SK-N-MC (cell line): ENCODE measurements around the gene AMZ1.
"Not testable (repeated sequence)": the region's sequence is repeated elsewhere in the genome, so short reads cannot be mapped to it uniquely, and the experiment has no call there.

Experiments used
- DNase-seq: peaks from one replicate; pipeline ENCODE4 v3.0.0-alpha.2; 2011; ENCODE audit warnings: low read depth, low spot score
- H3K27ac ChIP-seq: fragments of 200-600 bp; sonication (generic); 2 replicates; pipeline ENCODE4 v1.5.1; 2016; ENCODE audit warnings: mixed run types
- H3K36me3 ChIP-seq: fragments of 200-600 bp; sonication (generic); 2 replicates; pipeline ENCODE4 v1.6.1; 2017; ENCODE audit warnings: antibody characterized with exemption, low read length, mixed read lengths; ENCODE audit not compliant: insufficient read depth
- H3K4me3 ChIP-seq: fragments of 200-600 bp; sonication (generic); 2 replicates; pipeline ENCODE4 v1.5.1; 2016
- H3K9ac ChIP-seq: fragments of 200-600 bp; sonication (generic); 2 replicates; pipeline ENCODE4 v1.8.0; 2017; ENCODE audit warnings: mixed run types, mixed read lengths; ENCODE audit not compliant: insufficient read length
- H3K9me3 ChIP-seq: fragments of 200-600 bp; sonication (generic); 2 replicates; pipeline ENCODE4 v1.6.1; 2017; ENCODE audit warnings: low read depth, mild to moderate bottlenecking, antibody characterized with exemption, low read length, moderate library complexity, mixed read lengths
- EZH2 ChIP-seq: fragments of 200-600 bp; sonication (generic); IDR thresholded peaks from one replicate; pipeline ENCODE4 v1.6.1; 2017; ENCODE audit warnings: antibody characterized with exemption
- FOXP2 ChIP-seq: optimal IDR thresholded peaks from 2 replicates; pipeline ENCODE3; 2011; ENCODE audit warnings: mild to moderate bottlenecking, moderate library complexity; ENCODE audit not compliant: insufficient read depth; ENCODE audit errors: extremely low read length, control extremely low read depth
- POLR2AphosphoS5 ChIP-seq: IDR thresholded peaks from 2 replicates; pipeline ENCODE4 v1.6.1; 2012; ENCODE audit warnings: mild to moderate bottlenecking, low read depth, low read length, borderline replicate concordance

AMZ1 gene

DNA sequence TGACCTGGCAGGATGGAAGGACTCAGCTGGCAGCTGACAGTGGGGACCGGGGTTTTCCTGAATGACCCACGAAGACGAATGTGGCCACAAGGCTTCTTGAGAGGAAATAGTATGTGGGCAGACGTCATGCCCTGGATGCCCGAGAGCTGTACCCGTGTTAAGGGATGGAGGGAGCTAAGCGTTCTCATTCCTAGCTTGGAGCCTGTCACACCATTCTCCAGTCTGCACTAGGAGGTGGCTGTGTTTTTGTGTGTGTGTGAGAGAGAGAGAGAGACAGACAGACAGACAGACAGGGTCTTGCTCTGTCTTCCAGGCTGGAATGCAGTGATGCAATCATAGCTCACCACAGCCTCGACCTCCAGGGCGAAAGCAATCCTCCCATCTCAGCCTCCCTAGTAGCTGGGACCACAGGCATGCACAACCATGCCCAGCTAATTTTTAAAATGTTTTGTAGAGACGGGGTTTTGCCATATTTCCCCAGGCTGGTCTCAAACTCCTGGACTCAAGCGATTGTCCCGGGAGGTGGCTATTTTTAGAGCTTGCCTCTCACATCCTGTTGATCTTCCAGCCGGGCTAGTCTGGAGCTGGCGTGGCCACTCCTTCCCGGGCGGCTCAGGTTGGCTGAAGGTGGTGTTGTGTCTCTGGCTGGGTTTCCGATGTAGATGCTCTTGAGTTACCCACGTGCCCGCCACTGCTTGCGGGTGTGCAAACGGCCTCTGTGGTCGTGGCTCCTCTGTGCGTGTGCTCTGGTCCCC lies 2.1 kb downstream of the AMZ1 start:
- no peak overlapping the region for H3K9ac ChIP-seq
- no peak for DNase-seq

DNA sequence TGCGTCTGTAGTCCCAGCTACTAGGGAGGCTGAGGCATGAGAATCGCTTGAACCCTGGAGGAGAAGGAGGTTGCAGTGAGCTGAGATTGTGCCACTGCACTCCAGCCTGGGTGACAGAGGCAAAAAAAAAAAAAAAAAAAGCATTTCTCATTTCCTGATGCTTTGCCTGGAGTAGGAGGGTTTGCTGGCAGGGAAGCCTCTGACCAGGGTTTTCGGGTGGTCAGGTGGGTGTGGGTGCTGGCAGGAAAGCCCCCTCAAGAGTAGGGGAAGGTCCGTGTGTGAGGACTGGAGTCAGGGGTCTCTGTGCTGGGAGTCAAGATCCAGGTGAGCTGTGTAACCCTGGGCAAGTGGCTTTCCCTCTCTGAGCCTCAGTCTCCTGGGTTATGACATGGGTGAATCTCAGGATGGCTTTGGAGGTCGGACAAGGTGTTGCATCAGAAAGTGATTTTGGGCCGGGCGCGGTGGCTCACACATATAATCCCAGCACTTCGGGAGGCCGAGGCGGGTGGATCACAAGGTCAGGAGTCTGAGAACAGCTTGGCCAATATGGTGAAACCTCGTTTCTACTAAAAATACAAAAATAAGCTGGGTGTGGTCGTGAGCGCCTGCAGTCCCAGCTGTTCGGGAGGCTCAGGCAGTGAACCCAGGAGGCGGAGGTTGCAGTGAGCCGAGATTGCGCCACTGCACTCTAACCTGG lies 3.2 kb downstream of the AMZ1 start:
- Histone ChIP-seq H3K9ac (no peak overlapping the region), H3K27ac (no peak overlapping the region), H3K9me3 (no peaks in the 10 kb centered on the region), H3K4me3 (no peak overlapping the region), H3K36me3 (no peaks in the 10 kb centered on the region)
- no peak for TF ChIP-seq POLR2AphosphoS5
- TF ChIP-seq EZH2, result no peak
- TF ChIP-seq FOXP2, result no peak
- DNase-seq, result no peak

More for the DNA sequence above, 2.1 kb downstream of the AMZ1 start:
- no peak for TF ChIP-seq EZH2
- no peak for TF ChIP-seq FOXP2
- no peak for TF ChIP-seq POLR2AphosphoS5
- H3K4me3 ChIP-seq, result no peak overlapping the region
- no peaks in the 10 kb centered on the region for H3K36me3 ChIP-seq
- no peak overlapping the region for H3K27ac ChIP-seq
- no peaks in the 10 kb centered on the region for H3K9me3 ChIP-seq

DNA sequence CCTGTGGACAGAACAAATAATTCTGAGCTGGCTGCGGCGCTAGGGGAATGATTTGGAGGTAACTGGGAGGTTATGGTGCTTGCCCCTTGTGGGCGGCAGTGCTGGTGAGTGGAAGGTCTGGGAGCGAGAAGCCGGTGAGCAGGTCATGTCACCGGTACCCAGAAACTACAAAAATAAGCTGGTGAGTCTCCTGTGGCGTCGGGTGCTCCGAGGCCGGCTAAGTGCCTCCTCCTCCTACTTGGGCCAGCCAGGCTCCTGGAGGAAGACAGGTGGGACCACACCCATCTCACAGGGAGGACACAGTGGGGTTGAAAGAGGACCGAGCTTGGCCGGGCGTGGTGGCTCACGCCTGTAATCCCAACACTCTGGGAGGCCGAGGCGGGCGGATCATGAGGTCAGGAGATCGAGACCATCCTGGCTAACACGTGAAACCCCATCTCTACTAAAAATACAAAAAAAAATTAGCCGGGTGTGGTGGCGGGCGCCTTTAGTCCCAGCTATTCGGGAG lies 4.0 kb downstream of the AMZ1 start:
- H3K27ac ChIP-seq, DNase-seq, H3K9me3 ChIP-seq, H3K36me3 ChIP-seq, H3K9ac ChIP-seq, H3K4me3 ChIP-seq: not testable (repeated sequence)

DNA sequence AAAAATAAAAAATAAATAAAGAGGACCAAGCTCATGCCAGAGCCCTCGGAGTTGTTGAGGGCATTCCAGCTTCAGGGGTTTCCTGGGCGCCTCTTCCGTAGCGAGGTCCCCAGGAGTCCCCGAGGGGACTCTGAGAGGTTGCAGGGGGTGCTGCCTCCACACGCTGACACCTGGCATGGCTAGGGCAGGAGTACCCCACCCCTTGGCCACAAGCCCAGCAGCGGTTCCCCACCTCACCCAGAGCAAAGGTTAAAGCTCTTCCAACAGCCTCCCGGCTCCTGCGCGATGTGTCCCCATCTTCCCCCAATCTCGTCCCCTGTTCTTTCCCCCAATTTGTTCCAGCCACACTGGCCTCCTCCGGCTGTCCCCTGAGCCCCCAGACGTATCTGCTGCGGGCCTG lies 4.5 kb downstream of the AMZ1 start:
- no peak overlapping the region for H3K9ac ChIP-seq
- TF ChIP-seq FOXP2 (no peak), POLR2AphosphoS5 (no peak), EZH2 (no peak)
- no peak for DNase-seq

DNA sequence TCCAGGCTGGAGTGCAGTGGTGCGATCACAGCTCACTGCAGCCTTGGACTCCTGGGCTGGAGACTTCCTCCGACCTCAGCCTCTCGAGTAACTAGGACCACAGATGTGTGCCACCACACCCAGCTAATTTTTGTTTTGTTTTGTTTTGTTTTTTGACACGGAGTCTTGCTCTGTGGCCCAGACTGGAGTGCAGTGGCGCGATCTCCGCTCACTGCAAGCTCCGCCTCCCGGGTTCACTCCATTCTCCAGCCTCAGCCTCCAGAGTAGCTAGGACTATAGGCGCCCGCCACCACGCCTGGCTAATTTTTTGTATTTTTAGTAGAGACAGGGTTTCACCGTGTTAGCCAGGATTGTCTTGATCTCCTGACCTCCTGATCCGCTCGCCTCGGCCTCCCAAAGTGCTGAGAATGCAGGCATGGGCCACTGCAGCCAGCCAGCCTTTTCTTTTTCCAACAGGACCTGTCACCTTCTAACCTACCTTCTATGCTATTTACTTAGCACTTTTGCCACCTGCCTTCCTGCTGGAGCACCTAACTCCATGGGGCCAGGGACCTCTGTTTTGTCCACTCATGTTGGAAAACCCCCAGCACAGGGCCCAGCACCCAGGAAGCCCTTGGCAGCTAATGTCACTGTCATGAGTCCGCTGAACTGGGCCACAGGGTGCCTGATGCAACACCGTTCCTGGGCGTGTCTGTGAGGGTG lies 5.6 kb downstream of the AMZ1 start:
- not testable (repeated sequence) for H3K27ac ChIP-seq, H3K9me3 ChIP-seq, H3K4me3 ChIP-seq, DNase-seq, H3K36me3 ChIP-seq, H3K9ac ChIP-seq

More for the DNA sequence above, 4.5 kb downstream of the AMZ1 start:
- H3K9me3 ChIP-seq, result no peaks in the 10 kb centered on the region
- H3K36me3 ChIP-seq, result no peaks in the 10 kb centered on the region
- H3K27ac ChIP-seq, result no peak overlapping the region
- no peak overlapping the region for H3K4me3 ChIP-seq

DNA sequence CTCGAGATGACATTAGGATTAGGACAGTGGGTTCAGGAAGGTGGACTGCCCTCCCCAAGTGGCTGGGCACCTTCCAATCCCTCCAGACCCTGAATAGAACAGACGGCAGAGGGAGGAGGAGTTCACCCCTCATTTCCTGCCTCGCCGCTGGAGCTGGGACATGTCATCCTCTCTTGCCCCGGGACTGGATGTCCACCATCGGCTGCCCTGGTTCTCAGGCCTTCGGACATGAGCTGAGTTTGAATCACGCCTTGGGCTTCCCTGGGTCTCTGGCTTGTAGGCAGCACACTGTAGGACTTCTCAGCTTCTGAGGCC lies 6.1 kb downstream of the AMZ1 start:
- H3K27ac ChIP-seq, H3K4me3 ChIP-seq, H3K36me3 ChIP-seq, H3K9me3 ChIP-seq, H3K9ac ChIP-seq, DNase-seq: not testable (repeated sequence)

DNA sequence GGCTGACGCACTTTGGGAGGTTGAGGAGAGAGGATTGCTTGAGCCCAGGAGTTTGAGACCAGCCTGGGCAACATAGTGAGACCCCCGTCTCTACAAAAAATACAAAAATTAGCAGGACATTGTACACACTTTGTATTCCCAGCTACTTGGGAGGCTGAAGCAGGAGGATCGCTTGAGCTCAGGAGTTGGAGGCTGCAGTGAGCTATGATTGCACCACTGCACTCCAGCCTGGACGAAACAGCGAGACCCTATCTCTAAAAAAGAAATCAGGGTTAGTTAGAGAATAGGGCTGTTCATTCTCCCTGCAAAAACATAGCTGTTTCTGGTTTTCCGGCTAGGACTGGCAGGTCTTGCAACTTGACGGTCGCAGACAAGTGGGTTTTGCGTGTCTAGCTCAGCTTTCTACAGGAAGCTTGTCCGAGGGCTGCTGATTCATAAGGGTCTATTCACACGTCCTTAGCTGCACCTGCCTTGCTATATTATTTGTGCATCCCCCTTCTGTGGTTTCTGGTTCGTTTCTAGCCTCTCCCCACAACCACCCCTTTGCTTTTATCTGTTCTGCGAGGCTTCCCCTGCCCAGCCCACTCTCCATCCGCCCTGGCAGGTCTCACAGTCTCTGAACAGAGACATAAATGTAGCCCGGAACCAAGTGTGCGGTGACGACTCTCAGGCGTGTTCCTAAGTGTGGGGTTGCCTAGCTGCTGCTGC lies 10.7 kb downstream of the AMZ1 start:
- DNase-seq, result no peak
- no peak for TF ChIP-seq FOXP2
- TF ChIP-seq EZH2, result no peak
- TF ChIP-seq POLR2AphosphoS5, result no peak
- no peaks in the 10 kb centered on the region for H3K9me3 ChIP-seq

DNA sequence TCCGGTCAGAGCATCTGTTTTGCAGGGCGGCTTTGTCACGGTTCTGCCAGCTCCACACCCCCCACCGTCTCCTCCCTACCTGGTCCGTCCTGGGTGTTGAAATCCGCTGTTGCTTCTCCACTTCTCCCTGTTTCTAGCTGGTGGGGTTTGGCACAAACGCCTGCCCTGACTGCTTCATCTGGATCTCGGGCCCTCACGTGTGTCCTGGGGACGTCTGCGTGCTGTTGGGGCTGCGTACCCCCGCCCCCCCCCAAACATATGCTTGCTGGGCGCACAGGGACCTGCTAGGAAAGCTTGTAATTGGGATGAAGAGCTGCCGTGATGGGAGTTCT lies 11.3 kb downstream of the AMZ1 start:
- H3K9me3 ChIP-seq, result no peaks in the 10 kb centered on the region
- H3K27ac ChIP-seq, result no peak overlapping the region
- no peak for DNase-seq
- no peaks in the 10 kb centered on the region for H3K36me3 ChIP-seq
- TF ChIP-seq POLR2AphosphoS5, result no peak
- no peak for TF ChIP-seq FOXP2
- no peak for TF ChIP-seq EZH2
- H3K9ac ChIP-seq, result no peak overlapping the region
- H3K4me3 ChIP-seq, result no peak overlapping the region

More for the DNA sequence above, 10.7 kb downstream of the AMZ1 start:
- Histone ChIP-seq H3K36me3 (no peaks in the 10 kb centered on the region), H3K27ac (no peak overlapping the region), H3K4me3 (no peak overlapping the region), H3K9ac (no peak overlapping the region)
